HG03354 (cell line): ENCODE results near the gene SPRR2E.
"Not testable (repeated sequence)": the region's sequence is repeated elsewhere in the genome, so short reads cannot be mapped to it uniquely, and the experiment has no call there.

Experiments used
- ATAC-seq: cut with Tn5 transposase; IDR thresholded peaks from one replicate; pipeline ENCODE4 v1.9.1; 2021; ENCODE audit warnings: mild to moderate bottlenecking; ENCODE audit not compliant: unreplicated experiment, poor library complexity, severe bottlenecking

SPRR2E gene

DNA sequence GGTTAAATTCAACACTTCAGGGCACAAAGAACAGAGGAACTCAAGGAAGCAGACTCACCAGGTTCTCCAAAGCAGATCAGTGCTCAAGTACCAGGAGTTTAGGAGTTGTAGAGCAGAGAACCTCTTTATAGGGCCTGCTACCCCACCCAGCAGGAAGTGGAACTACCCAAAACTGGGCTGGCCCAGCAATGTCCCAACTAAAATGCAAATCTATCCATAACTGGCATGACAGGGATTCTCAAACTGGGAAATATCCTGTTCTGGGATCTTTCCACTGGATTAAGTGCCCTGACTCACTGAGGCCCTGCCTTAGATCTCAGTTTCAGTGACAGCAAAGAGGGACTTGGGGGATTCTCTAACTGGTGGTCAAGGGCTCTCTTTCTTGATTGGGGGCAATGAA lies at the start of gene SPRR2E:
SPRR2E (minus strand) TSS at position 101 of the 400 bp plus-strand sequence. CDS start 775 bp downstream, outside the sequence.
- no peak for ATAC-seq

GRCh38 chr1:153141377-153141776 lies 47.1 kb upstream of the SPRR2E start:
- no peak for ATAC-seq

DNA sequence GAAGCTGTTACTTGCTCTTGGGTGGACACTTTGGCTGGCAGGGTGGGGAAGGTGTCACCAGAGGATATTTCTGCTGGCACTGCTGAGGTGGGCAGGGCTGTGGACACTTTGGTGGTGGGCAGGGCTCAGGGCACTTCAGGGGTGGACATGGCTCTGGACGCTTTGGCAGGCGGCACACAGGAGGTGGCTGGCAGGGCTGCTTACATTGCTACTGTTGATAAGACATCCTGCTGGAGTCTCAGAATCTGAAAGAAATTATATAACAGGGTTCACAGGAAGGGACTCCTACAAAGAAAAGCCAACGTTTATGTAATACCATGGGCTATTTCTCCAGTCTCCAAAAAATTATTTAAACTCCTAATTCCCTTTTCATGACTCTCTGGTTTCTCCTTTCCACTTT lies 46.2 kb upstream of the SPRR2E start:
- no peak for ATAC-seq

DNA sequence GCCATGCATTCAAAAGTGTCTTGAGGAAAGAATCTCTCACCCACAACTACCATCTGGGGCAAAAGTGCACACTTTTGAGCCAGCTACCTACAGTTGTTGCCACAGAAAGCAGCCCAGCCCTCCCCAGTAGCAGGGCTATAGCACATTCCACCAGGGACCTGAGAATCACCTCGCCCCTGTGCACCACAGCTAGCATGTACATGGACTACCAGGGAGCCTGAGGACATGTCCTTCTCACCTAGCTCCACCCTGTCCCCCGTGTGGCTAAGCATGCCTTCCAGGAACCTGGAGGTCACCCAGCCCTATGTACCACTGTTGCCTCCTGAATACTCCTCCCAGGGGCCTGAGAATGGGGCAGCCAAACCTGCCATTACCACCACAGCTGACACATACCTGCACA lies 39.4 kb upstream of the SPRR2E start:
- ATAC-seq = no peak

DNA sequence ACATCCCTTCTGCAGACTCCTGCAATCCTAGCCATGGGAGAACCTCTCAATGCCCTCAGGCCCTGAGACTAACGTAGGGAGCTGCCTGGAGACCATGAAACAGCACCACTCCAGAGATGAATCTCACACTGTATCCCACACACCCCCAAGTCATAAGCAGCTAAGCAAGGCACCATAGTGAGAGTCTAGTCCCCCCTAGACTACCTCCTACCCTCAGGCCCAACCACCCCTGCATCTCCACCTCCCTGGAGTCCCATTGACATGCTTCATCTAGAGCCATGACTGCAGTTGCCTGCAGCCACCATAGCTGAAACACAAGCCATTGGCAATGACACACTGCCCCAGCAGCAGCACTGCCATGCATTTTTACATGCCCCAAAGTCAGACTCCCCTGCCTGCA lies 38.9 kb upstream of the SPRR2E start:
- no peak for ATAC-seq

DNA sequence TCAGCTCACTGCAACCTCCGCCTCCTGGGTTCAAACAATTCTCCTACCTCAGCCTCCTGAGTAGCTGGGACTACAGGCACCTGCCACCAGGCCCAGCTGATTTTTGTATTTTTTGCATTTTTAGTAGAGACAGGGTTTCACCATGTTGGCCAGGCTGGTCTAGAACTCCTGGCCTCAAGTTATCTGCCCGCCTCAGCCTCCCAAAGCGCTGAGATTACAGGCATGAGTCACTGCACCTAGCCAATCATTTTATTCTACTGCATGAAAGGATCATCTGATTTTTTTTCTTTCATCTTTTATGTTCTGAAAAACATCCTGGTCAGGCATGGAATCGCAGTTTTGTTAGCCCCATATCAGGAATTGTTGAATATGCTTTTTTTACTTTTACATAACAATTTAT lies 34.4 kb upstream of the SPRR2E start:
- ATAC-seq = not testable (repeated sequence)

GRCh38 chr1:153127296-153127695 lies 33.0 kb upstream of the SPRR2E start:
- ATAC-seq = no peak

GRCh38 chr1:153125536-153125935 lies 31.2 kb upstream of the SPRR2E start:
- ATAC-seq = no peak

GRCh38 chr1:153123793-153124192 lies 29.5 kb upstream of the SPRR2E start:
- ATAC-seq = not testable (repeated sequence)

GRCh38 chr1:153122831-153123421 lies 28.6 kb upstream of the SPRR2E start:
- ATAC-seq = no peak

DNA sequence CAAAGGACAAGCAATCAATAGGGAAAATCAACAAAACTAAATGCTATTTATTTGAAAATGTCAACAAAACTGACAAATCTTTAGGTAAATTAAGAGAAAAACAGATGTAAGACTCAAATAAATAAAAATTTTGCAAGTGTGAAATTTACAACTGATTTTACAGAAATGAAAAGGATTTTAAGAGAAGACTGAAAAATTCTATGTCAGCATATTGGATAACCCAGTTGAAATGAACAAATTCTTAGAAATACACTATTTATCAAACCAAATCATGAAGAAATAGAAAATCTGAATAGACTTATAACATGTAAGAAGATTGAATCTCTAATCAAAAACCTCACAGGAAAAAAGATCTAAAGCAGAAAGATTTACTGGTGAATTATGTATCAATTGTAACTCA lies 26.6 kb upstream of the SPRR2E start:
- ATAC-seq = no peak

- no peak for ATAC-seq
Measured at GRCh38 chr1:153119491-153119971, 25.2 kb upstream of the SPRR2E start.

DNA sequence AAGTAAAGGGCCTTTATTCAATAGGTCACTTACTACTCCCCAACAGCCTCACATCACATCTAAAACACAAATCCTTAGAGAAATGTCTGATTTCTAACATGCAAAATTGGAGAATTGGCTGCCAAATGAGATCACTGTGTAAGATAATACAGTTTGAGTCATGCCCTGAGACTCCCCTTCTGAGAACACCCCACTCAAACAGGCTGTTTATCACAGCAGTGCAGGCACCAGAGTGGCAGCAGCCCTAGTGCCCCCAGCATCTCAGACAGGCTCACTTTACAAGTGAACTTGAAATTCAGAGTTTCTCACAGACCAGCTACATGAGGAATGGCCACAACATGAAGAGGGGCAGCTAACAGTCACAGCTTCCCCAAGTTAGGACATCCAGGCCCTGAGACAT lies 20.9 kb upstream of the SPRR2E start:
- not testable (repeated sequence) for ATAC-seq

DNA sequence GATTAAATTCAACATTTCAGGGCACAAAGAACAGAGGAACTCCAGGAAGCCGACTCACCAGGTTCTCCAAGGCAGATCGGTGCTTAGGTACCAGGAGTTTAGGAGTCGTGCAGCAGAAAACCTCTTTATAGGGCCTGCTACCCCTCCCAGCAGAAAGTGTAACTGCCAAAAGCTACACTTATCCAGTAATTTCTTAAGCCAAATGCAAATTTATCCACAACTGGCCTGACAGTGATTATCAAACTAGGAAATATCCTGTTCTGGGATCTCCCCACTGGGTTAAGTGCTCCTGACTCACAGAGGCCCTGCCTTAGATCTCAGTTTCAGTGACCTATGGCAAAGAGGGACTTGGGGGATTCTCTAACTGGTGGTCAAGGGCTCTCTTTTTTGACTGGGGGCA lies 19.1 kb upstream of the SPRR2E start, which contains the start of gene SPRR2F:
SPRR2F (minus strand) TSS at position 101 of the 400 bp plus-strand sequence. CDS start 783 bp downstream, outside the sequence.
- no peak for ATAC-seq

GRCh38 chr1:153112454-153112853 lies 18.1 kb upstream of the SPRR2E start:
- ATAC-seq = not testable (repeated sequence)

DNA sequence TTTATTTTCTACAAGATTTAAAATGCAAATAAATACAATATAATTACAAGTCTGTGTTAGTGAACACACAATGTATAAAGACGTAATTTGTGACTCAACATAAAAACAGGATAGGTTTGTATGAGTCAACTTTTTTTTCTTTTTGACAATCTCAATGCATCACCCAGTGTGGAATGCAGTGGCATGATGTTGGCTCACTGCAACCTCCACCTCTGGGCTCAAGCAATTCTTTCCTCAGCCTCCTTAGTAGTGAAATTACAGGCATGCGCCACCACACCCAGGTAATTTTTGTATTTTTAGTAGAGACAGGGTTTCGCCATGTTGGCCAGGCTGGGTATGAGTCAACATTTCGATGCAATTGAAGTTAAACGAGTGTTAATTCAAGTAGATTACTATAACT lies 5.9 kb upstream of the SPRR2E start:
- ATAC-seq = no peak

DNA sequence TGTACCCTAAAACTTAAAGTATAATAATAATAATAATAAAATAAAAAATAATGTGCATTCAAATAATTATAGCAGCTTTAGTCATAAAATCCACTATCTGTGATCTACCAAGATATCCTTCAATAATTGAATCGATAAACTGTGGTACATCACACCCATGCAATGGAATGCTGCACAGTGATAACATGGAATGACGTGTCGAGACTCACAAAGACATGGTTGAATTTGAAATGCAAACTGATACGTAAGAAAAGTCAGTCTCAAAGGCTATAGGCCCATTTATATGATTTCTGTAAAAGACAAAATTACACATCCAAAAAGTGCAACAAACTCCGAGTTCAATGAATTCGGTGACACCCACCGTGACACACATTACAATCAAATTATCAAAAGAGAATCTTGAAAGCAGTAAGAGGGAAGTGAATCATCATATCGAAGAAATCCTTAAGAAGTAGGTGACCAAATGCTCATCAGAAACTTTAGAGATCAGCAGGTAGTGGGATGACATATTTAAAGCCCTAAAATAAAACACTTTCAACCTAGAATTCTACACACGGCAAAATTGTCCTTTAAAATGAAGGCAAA lies 5.2 kb upstream of the SPRR2E start:
- ATAC-seq = no peak

DNA sequence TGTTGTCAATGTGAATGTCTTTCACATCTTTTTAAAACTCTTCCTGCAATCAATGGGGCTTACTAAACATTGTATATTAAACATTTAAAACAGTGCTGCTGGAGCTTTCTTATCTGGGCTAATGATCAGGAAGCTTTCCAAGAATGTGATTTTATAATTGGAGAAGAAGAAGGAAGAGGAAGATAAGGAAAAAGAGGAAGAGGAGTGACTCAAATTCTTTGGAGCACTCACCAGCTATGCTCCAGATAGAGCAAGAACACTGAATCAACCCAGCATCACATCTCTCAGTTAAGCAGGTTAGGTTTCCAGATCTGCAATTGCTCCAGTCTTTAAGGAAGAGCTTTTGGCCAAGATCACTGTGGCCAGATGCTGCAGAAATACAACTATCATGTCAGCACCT lies 1.4 kb upstream of the SPRR2E start:
- no peak for ATAC-seq

DNA sequence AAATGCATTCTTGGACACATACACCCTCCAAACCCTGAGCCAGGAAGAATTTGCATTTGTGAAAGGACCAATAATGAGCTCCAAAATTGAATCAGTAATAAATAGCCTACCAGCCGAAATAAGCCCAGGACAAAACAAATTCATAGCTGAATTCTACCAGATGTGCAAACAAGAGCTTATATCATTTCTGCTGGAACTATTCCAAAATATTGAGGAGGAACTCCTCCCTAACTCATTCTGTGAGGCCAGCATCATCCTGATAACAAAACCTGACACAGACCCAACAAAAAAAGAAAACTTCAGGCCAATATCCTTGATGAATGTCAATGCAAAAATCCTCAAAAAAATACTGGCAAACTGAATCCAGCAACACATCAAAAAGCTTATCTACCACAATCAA lies 6.7 kb downstream of the SPRR2E start:
- no peak for ATAC-seq

- no peak for ATAC-seq
Measured at GRCh38 chr1:153081736-153082135, 12.6 kb downstream of the SPRR2E start.
